Activated naive CD8-positive, alpha-beta T cell (primary cell): ENCODE measurements around the gene METTL9.
"Not testable (repeated sequence)": the region's sequence is repeated elsewhere in the genome, so short reads cannot be mapped to it uniquely, and the experiment has no call there.

ENCODE experiments used
- H3K27ac Mint-ChIP-seq: one replicate; pipeline ENCODE4 v1.8.0; 2021; ENCODE audit warnings: mixed read lengths
- H3K27me3 Mint-ChIP-seq: one replicate; pipeline ENCODE4 v1.8.0; 2021; ENCODE audit warnings: mixed read lengths
- H3K36me3 Mint-ChIP-seq: one replicate; pipeline ENCODE4 v1.8.0; 2021; ENCODE audit warnings: mixed read lengths
- H3K4me1 Mint-ChIP-seq: one replicate; pipeline ENCODE4 v1.8.0; 2021; ENCODE audit warnings: low read depth, mixed read lengths
- H3K4me3 Mint-ChIP-seq: one replicate; pipeline ENCODE4 v1.8.0; 2021; ENCODE audit warnings: mild to moderate bottlenecking, mixed read lengths
- H3K9me3 Mint-ChIP-seq: one replicate; pipeline ENCODE4 v1.8.0; 2021; ENCODE audit warnings: low read depth, mixed read lengths

The METTL9 gene

DNA sequence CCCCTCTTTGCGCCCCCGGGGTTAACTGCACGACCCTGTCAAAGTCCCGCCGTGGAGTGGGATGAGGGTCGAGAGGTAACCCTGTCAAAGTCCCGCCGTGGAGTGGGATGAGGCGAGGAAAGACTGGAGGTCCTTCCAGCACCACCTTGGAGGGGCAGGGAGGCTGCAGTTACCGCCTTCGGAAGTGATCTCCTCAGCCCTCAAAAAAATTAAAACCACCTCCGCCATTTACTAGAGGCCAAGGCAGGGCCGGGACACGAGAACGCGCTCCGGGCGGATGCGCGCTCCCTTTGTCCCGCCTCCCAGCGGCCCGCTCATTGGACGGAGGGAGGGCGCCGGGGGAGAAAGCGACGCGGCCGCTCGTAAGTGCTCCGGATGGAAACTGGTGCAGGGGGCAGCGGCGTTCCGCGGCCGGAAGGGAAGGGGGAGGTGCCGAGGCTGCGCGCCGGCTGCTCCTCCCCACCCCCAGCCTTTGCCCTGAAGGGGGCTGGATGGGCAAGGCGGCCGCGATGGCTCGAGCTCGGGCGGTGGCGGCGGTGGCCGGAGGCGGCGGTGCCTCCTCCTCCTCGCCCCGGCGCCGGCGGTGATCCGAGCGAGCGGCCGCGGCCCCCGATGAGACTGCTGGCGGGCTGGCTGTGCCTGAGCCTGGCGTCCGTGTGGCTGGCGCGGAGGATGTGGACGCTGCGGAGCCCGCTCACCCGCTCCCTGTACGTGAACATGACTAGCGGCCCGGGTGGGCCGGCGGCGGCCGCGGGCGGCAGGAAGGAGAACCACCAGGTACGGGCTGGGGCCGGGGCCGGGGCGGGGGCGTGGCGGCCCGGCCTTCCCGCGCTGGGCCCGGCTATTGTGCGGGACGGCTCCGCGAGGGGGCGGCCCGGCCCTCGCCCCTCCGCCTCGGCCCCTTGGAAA lies at the start of gene METTL9:
METTL9 (plus strand) TSS at position 456 of the 909 bp plus-strand sequence; CDS start at position 613, 157 bp downstream.
- Mint-ChIP-seq H3K27ac (peak within 1 kb of the TSS; percentile 92), H3K4me1 (peaks cover 57% of the 10 kb centered on the region)

GRCh38 chr16:21549975-21550374 lies 49.4 kb upstream of the METTL9 start:
- H3K9me3 Mint-ChIP-seq, H3K36me3 Mint-ChIP-seq, H3K4me3 Mint-ChIP-seq, H3K27me3 Mint-ChIP-seq, H3K4me1 Mint-ChIP-seq, H3K27ac Mint-ChIP-seq: not testable (repeated sequence)

More for the DNA sequence above, at the start of gene METTL9:
- peak within 1 kb of the TSS; percentile 97 for H3K4me3 Mint-ChIP-seq
- no peaks in the 10 kb centered on the region for H3K36me3 Mint-ChIP-seq
- no peaks in the 10 kb centered on the region for H3K9me3 Mint-ChIP-seq
- H3K27me3 Mint-ChIP-seq = no peaks in the 10 kb centered on the region

- H3K4me1 Mint-ChIP-seq = peaks cover 10% of the 10 kb centered on the region
- H3K9me3 Mint-ChIP-seq, H3K27me3 Mint-ChIP-seq, H3K4me3 Mint-ChIP-seq, H3K36me3 Mint-ChIP-seq, H3K27ac Mint-ChIP-seq: not testable (repeated sequence)
Measured at GRCh38 chr16:21550435-21550834, 48.9 kb upstream of the METTL9 start.

GRCh38 chr16:21551076-21551475 lies 48.3 kb upstream of the METTL9 start:
- not testable (repeated sequence) for H3K27me3 Mint-ChIP-seq, H3K36me3 Mint-ChIP-seq, H3K9me3 Mint-ChIP-seq, H3K4me3 Mint-ChIP-seq, H3K27ac Mint-ChIP-seq
- peaks cover 10% of the 10 kb centered on the region for H3K4me1 Mint-ChIP-seq

DNA sequence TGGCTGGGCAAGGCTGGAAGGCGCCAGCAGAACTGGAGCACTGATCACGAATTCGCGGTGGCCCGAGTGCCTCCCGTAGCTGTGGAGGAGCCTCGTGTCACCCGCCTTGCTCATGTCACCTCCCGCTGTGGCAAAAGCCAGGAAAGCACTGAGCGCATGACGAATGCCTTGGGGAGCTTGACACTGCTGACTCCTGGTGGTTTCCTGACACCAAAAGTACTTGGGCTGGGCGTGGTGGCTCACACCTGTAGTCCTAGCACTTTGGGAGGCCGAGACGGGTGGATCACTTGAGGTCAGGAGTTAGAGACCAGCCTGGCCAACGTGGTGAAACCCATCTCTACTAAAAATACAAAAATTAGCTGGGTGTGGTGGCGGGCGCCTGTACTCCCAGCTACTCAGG lies 47.8 kb upstream of the METTL9 start:
- not testable (repeated sequence) for H3K9me3 Mint-ChIP-seq, H3K36me3 Mint-ChIP-seq, H3K4me3 Mint-ChIP-seq, H3K27ac Mint-ChIP-seq, H3K27me3 Mint-ChIP-seq
- peaks cover 10% of the 10 kb centered on the region for H3K4me1 Mint-ChIP-seq

DNA sequence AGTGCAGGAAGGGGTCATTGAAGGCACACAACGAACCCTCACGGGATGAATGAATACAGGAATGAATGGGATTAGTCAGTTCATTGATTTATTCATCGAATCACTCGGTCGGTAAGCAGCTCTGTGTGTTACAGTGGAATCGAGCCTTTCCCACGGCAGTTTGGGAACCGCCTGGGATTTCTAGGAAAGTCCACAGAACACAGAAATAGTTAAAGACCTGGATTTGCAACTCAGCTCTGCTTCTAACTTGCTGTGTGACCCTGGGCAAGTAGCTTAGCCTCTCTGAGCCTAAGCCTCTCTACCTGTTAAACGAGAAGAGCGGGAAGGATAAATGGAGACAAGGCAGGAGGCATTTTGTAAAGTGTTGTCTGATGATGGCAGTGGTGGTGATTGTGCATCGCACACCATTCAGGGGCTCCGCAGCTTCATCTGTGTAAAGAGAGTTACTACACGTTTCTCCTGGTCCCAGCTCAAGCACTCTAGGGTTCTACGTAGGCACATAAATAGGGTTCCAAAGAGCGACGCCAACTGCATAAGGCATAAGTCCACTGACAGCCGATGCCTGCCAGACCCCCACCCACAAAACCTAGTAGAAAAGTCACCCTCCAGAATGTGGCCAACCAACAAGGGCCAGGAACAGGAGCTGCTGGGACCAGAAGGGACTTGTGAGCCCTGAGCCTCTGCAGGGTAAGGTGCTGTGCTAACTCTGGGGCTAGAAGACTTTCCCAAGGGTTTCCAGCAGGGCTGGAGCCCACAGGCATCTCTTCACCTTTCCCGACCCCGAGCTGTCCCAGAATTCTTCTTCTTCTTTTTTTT lies 45.7 kb upstream of the METTL9 start:
- H3K9me3 Mint-ChIP-seq, H3K36me3 Mint-ChIP-seq, H3K4me3 Mint-ChIP-seq, H3K27ac Mint-ChIP-seq, H3K27me3 Mint-ChIP-seq: not testable (repeated sequence)
- H3K4me1 Mint-ChIP-seq = peaks cover 10% of the 10 kb centered on the region

DNA sequence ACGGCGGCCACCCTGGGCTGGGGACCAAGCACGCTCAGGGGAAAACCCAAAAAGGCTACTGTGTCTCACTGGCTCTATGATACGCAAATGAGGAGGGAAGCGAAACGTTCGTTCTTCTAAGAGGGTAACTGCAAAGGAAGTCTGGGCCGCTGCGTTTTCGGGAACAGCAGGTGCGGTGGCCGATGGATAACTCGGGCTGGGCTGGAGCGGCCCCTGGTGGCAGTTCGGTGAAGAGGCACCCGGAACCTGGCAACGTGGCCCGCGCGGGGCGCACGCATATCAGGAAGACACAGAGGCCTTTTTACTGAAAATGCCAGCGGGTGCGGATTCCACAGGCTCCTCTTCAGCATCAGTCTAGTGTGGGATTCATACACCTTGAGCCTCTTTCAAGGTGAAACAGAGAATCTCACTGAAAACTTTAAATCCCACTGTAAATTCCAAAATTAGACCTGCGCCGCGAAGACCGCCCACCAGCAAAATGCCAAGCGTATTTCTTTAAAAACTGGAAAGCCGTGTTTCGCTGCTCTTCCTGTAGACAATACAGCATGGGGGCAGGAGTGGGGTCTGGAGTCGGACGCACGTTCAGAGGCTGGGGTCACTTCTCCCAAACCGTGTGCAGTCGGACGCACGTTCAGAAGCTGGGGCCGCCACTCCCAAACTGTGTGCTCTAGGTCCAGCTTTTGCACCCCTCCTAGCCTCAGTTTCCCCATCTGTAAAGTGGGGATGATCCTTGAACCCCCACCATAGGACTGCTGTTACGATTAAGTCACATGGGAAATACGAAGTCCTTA lies 44.4 kb upstream of the METTL9 start:
- Mint-ChIP-seq H3K4me3 (peak overlapping the region; percentile 68), H3K36me3 (no peaks in the 10 kb centered on the region), H3K27ac (peak overlapping the region; percentile 83), H3K4me1 (peaks cover 10% of the 10 kb centered on the region), H3K9me3 (no peaks in the 10 kb centered on the region), H3K27me3 (no peaks in the 10 kb centered on the region)

DNA sequence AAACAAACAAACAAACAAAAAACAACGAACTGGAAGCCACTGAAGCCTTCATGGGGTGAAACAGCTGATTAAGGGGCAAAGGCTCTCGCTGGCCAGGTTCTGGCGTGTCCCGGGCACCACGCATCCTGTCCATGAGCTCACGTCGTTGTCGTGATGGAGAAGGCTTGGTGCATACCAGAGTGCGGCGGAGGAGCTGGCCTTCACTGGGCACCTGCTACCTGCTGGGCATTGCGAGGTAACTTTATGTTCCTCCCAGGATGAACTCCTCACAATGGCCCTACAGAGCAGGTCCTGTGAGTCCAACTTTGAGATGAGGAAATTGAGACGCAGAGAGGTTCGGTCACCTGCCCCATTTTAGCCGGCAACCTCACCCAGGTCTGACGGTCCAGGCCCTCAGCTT lies 43.8 kb upstream of the METTL9 start:
- not testable (repeated sequence) for H3K27ac Mint-ChIP-seq, H3K4me3 Mint-ChIP-seq, H3K27me3 Mint-ChIP-seq, H3K9me3 Mint-ChIP-seq, H3K36me3 Mint-ChIP-seq
- H3K4me1 Mint-ChIP-seq = peaks cover 10% of the 10 kb centered on the region

DNA sequence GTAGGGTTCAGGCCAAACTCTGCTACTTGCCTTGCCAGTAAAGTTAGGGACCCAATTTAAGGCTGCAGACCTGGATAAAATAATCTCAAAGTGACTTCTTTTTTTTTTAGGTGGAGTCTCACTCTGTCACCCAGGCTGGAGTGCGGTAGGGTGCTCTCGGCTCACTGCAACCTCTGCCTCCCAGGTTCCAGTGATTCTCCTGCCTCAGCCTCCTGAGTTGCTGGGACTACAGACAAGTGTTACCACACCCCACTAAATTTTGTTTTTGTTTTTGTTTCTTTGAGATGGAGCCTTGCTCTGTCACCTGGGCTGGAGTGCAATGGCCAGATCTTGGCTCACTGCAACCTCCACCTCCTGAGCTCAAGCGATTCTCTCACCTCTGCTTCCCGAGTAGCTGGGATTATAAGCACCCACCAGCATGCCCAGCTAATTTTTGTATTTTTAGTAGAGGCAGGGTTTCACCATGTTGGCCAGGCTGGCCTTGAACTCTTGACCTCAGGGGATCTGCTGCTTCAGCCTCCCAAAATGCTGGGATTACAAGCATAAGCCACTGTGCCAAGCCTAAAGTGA lies 43.3 kb upstream of the METTL9 start:
- H3K9me3 Mint-ChIP-seq, H3K27me3 Mint-ChIP-seq, H3K27ac Mint-ChIP-seq, H3K36me3 Mint-ChIP-seq, H3K4me3 Mint-ChIP-seq: not testable (repeated sequence)
- H3K4me1 Mint-ChIP-seq = peaks cover 10% of the 10 kb centered on the region

GRCh38 chr16:21556651-21557241 lies 42.6 kb upstream of the METTL9 start:
- H3K27ac Mint-ChIP-seq, H3K9me3 Mint-ChIP-seq, H3K27me3 Mint-ChIP-seq: not testable (repeated sequence)

GRCh38 chr16:21560462-21560861 lies 38.9 kb upstream of the METTL9 start:
- Mint-ChIP-seq H3K4me3 (no peak overlapping the region), H3K36me3 (no peaks in the 10 kb centered on the region), H3K27me3 (no peaks in the 10 kb centered on the region), H3K9me3 (no peaks in the 10 kb centered on the region), H3K27ac (no peak overlapping the region), H3K4me1 (no peaks in the 10 kb centered on the region)

More at GRCh38 chr16:21556651-21557241, 42.6 kb upstream of the METTL9 start:
- H3K4me3 Mint-ChIP-seq, H3K36me3 Mint-ChIP-seq: not testable (repeated sequence)
- H3K4me1 Mint-ChIP-seq = peaks cover 10% of the 10 kb centered on the region

GRCh38 chr16:21563676-21564075 lies 35.7 kb upstream of the METTL9 start:
- Mint-ChIP-seq H3K4me1 (no peaks in the 10 kb centered on the region), H3K27ac (no peak overlapping the region), H3K4me3 (no peak overlapping the region), H3K27me3 (no peaks in the 10 kb centered on the region), H3K9me3 (no peaks in the 10 kb centered on the region), H3K36me3 (peaks cover 2% of the 10 kb centered on the region)

- H3K4me1 Mint-ChIP-seq, H3K4me3 Mint-ChIP-seq, H3K27me3 Mint-ChIP-seq, H3K36me3 Mint-ChIP-seq, H3K27ac Mint-ChIP-seq, H3K9me3 Mint-ChIP-seq: not testable (repeated sequence)
Measured at GRCh38 chr16:21564367-21564766, 35.0 kb upstream of the METTL9 start.

- peaks cover 2% of the 10 kb centered on the region for H3K36me3 Mint-ChIP-seq
- no peaks in the 10 kb centered on the region for H3K4me1 Mint-ChIP-seq
- no peak overlapping the region for H3K4me3 Mint-ChIP-seq
- no peaks in the 10 kb centered on the region for H3K9me3 Mint-ChIP-seq
- H3K27ac Mint-ChIP-seq = no peak overlapping the region
- peaks cover 2% of the 10 kb centered on the region for H3K27me3 Mint-ChIP-seq
Measured at GRCh38 chr16:21565507-21565860, 33.9 kb upstream of the METTL9 start.
